ENCODE data around the gene ENOSF1.

- TF ChIP-seq GATA3 (IDR thresholded peaks at IDR 0.05; ENCODE audit: low read depth, low read length) (no peak), GATA2 (IDR thresholded peaks at IDR 0.05; ENCODE audit: low read depth, low read length) (no peak)
Observed at GRCh38 chr18:657311-658000, 55.0 kb downstream of the ENOSF1 start, which contains the start of gene TYMS.

Measured in SH-SY5Y (cell line).